HCT116 (cell line): ENCODE results near the gene SNAP29.

Experiments
- CTCF ChIP-seq, 3 experiments: fragments of 200-600 bp in 1 of 3; sonication (generic) in 1 of 3; IDR thresholded peaks in 2 of 3; conservative IDR thresholded peaks in 1 of 3; 2 replicates each; pipeline ENCODE4 v1.5.1; 2012 to 2017; ENCODE audit warnings: low read depth in 2 of 3, low read length in 2 of 3, antibody characterized with exemption in 1 of 3, borderline replicate concordance in 1 of 3, control low read depth in 1 of 3, mild to moderate bottlenecking in 1 of 3, mixed read lengths in 1 of 3, mixed run types in 1 of 3, moderate library complexity in 1 of 3; ENCODE audit not compliant: insufficient read depth in 1 of 3
- EGR1 ChIP-seq: IDR thresholded peaks from 2 replicates; pipeline ENCODE4 v1.6.1; 2012; ENCODE audit warnings: low read depth
- POLR2A ChIP-seq: IDR thresholded peaks from 2 replicates; pipeline ENCODE4 v1.7.0; 2011; ENCODE audit warnings: borderline replicate concordance; ENCODE audit not compliant: insufficient read depth, insufficient read length; ENCODE audit errors: extremely low read depth
- SP1 ChIP-seq: IDR thresholded peaks from 2 replicates; pipeline ENCODE4 v1.6.1; 2012; ENCODE audit warnings: low read depth
- ZFX ChIP-seq: fragments of 450-650 bp; IDR thresholded peaks from 2 replicates; pipeline ENCODE4 v1.6.1; 2017
- ZNF274 ChIP-seq: fragments of 200-500 bp; sonication (Bioruptor generic); IDR thresholded peaks from 2 replicates; pipeline ENCODE4 v1.6.1; 2014; ENCODE audit warnings: mild to moderate bottlenecking, low read depth, low read length, inconsistent platforms

GRCh38 chr22:20815477-20816050 is 43.2 kb upstream of the SNAP29 start:
- TF ChIP-seq ZNF274 (no peak), CTCF (IDR thresholded peaks at IDR 0.05 in 2 of 3, conservative IDR thresholded peaks at IDR 0.05 in 1 of 3; ENCODE audit: borderline replicate concordance in 1 of 3, insufficient read depth in 1 of 3, low read depth in 2 of 3, low read length in 2 of 3) (no peak), POLR2A (no peak), ZFX (no peak), SP1 (no peak), EGR1 (no peak)
